ENCODE data around the gene UMODL1. TPM values are rescaled to one million over a fixed set of nuclear protein-coding genes. Genes with fewer than 3 reads are reported as not detected.

Gene UMODL1
- total and polyA plus RNA-seq, 10 of the 15 experiments (the other 5 are each of a cell fraction or from before 2014, with no cell fraction given) = 0.01 to 0.11 (median 0.03) TPM; not detected in 5

GRCh38 chr21:42063191-42063570 lies 7.9 kb upstream of the UMODL1 start (continued):
- TF ChIP-seq BHLHE40 (IDR thresholded peaks at IDR 0.05; ENCODE audit: borderline replicate concordance in 1 of 2, low read depth in 2 of 2, low read length in 1 of 2) (no peak), ATF2 (IDR thresholded peaks at IDR 0.05; ENCODE audit: low read length) (no peak)

- FAIRE-seq = no peak
- WGBS (ENCODE audit: insufficient coverage, insufficient replicate concordance, low lambda C conversion rate, missing lambda C conversion rate) = 4% methylated on average over 28 of the region's 28 CpGs
- ChIA-PET POLR2A (interaction anchor here (0.8 to 1.6 kb wide), 7 partner anchors 9 to 143 kb away, joined by 3 to 4 read pairs (median 3); no protein-coding TSS in a partner anchor), SMC1A (ENCODE audit: uncharacterized antibody, unreplicated experiment) (interaction anchor here (1.0 to 1.8 kb wide), 9 partner anchors 10 to 199 kb away, joined by 3 to 7 read pairs (median 4); partner anchors contain the start of gene PRDM15), RAD21 (ENCODE audit: unreplicated experiment) (interaction anchor here (0.6 to 2.2 kb wide), 10 partner anchors 14 to 511 kb away, joined by 3 to 7 read pairs (median 4); partner anchors contain the start of gene ZBTB21), CTCF (interaction anchor here (0.7 to 2.1 kb wide), 7 partner anchors 13 to 184 kb away, joined by 3 to 7 read pairs (median 3); no protein-coding TSS in a partner anchor)
- no peaks in the 10 kb centered on the region for H3K36me3 ChIP-seq (ENCODE audit: control insufficient read depth in 2 of 2, insufficient read depth in 2 of 2, low read length in 1 of 2)
- H3K27ac ChIP-seq (ENCODE audit: control insufficient read depth, insufficient read depth) = peak overlapping the region; percentile 93
- no peaks in the 10 kb centered on the region for H3K9me3 ChIP-seq (replicated peaks; ENCODE audit: control insufficient read depth, insufficient read depth, low read length)
- in situ Hi-C loops (cut with MboI) (no loop called here), intact Hi-C loops (cut with micrococcal nuclease; ENCODE audit: unreplicated experiment) (loop anchor here (2.0 to 5.0 kb wide), 4 partner anchors 52 to 195 kb away; partner anchors contain the start of genes C2CD2 and ZBTB21)
- H3K27me3 ChIP-seq (replicated peaks in 1 of 2; ENCODE audit: control insufficient read depth in 2 of 2, insufficient read depth in 2 of 2, low read length in 1 of 2) = no peaks in the 10 kb centered on the region; a peak in 1 of 4 replicates
- peaks cover 54% of the 10 kb centered on the region for H3K4me1 ChIP-seq (ENCODE audit: control insufficient read depth, insufficient read depth, low read length)
- ATAC-seq = peak; percentile 58
- peak overlapping the region; percentile 72 for H3K4me3 ChIP-seq
- peak; percentile 63 for DNase-seq (ENCODE audit: low read depth, low spot score)
- H3K9ac ChIP-seq (ENCODE audit: control insufficient read depth, insufficient read depth, low read length) = peak overlapping the region; percentile 72
- H3K4me2 ChIP-seq (ENCODE audit: control insufficient read depth, insufficient read depth) = peak overlapping the region; percentile 98
- no peaks in the 10 kb centered on the region for H3K79me2 ChIP-seq (ENCODE audit: control insufficient read depth, insufficient read depth, low read length)
- no peaks in the 10 kb centered on the region for H4K20me1 ChIP-seq (ENCODE audit: control insufficient read depth, insufficient read depth)
- H2AFZ ChIP-seq (ENCODE audit: control insufficient read depth, low read depth, low read length) = peak overlapping the region; percentile 49
- BruUV-seq (replicated peaks) = no TSS peak
- TF ChIP-seq MAX (IDR thresholded peaks at IDR 0.05; ENCODE audit: low read depth, low read length) = no peak
- TF ChIP-seq FOS (IDR thresholded peaks at IDR 0.05; ENCODE audit: borderline replicate concordance, extremely low read depth, insufficient read length) = no peak
- peak; percentile 35 to 52; a peak in 2 of 4 replicates for TF ChIP-seq IKZF2 (IDR thresholded peaks at IDR 0.05)
- TF ChIP-seq FOXK2 (IDR thresholded peaks at IDR 0.05) = no peak
- TF ChIP-seq IKZF1 (conservative IDR thresholded peaks at IDR 0.05) = peak; percentile 72
- TF ChIP-seq DPF2 (IDR thresholded peaks at IDR 0.05) = peak; percentile 5; the same call in 1 of the 2 replicates
- TF ChIP-seq EED (IDR thresholded peaks at IDR 0.05; ENCODE audit: low read depth) = peak; percentile 53; the same call in 1 of the 2 replicates
- TF ChIP-seq BCL11A (IDR thresholded peaks at IDR 0.05; ENCODE audit: low read depth, low read length) = no peak
- TF ChIP-seq CHD1 (IDR thresholded peaks at IDR 0.05; ENCODE audit: low read depth, low read length) = no peak
- 0 out of 2 replicates have a peak, but pooled peaks have one; percentile 49 for TF ChIP-seq NBN (IDR thresholded peaks at IDR 0.05)
- TF ChIP-seq ELK1 (IDR thresholded peaks at IDR 0.05; ENCODE audit: low read depth, low read length) = no peak
- TF ChIP-seq ZNF592 (IDR thresholded peaks at IDR 0.05) = no peak
Observed at GRCh38 chr21:42063571-42064521, 7.3 kb upstream of the UMODL1 start.

Data from GM12878 (cell line).